SK-N-SH (cell line): ENCODE results near the gene HTR2C. TPM values are rescaled to one million over a fixed set of nuclear protein-coding genes. Genes with fewer than 3 reads are reported as not detected.
A peak's percentile ranks its signal among the peaks of the same experiment; 100 is the strongest.

Experiments used
- CTCF ChIA-PET: fragments of 300-600, 350-600 bp; formaldehyde crosslinking; extraction: SDS; loops from one replicate; lab custom pipeline; 2021; lab: Yijun Ruan, JAX
- POLR2A ChIA-PET: fragments of 350-600 bp; sonication (Branson Sonifier 250); formaldehyde crosslinking; extraction: SDS; loops from one replicate; lab custom pipeline; 2020; ENCODE audit warnings: antibody characterized with exemption, inconsistent platforms; lab: Yijun Ruan, JAX
- DNase-seq: peaks from one replicate; pipeline ENCODE4 v3.0.0; 2012
- H2AFZ ChIP-seq: fragments of 200-600 bp; sonication (generic); 2 replicates; pipeline ENCODE4 v1.8.1; 2016; ENCODE audit warnings: antibody characterized with exemption, mild to moderate bottlenecking, low read depth
- H3F3A ChIP-seq: fragments of 200-600 bp; sonication (generic); replicated peaks from 2 replicates; pipeline ENCODE3; 2016; ENCODE audit warnings: antibody characterized with exemption, mild to moderate bottlenecking; ENCODE audit not compliant: insufficient read depth
- H3K27ac ChIP-seq, 2 experiments: fragments of 200-500 bp in 1 of 2; fragments of 200-600 bp in 1 of 2; sonication (Bioruptor generic) in 1 of 2; sonication (generic), shearing (Covaris generic) in 1 of 2; 2 replicates each; pipeline versions ENCODE4 v1.5.1 to v1.6.1; 2014 to 2016; ENCODE audit warnings: low read depth in 2 of 2, inconsistent platforms in 1 of 2, low read length in 1 of 2, mild to moderate bottlenecking in 1 of 2, mixed read lengths in 1 of 2
- H3K27me3 ChIP-seq: fragments of 200-600 bp; sonication (generic), shearing (Covaris generic); 2 replicates; pipeline ENCODE4 v1.6.1; 2016; ENCODE audit warnings: mixed run types; ENCODE audit not compliant: insufficient read depth
- H3K36me3 ChIP-seq, 2 experiments: fragments of 200-500 bp in 1 of 2; fragments of 200-600 bp in 1 of 2; sonication (Bioruptor generic) in 1 of 2; sonication (generic) in 1 of 2; replicated peaks in 1 of 2; 2 replicates each; pipeline versions ENCODE3 to v1.5.1; 2014 to 2016; ENCODE audit warnings: low read length in 1 of 2, mild to moderate bottlenecking in 1 of 2; ENCODE audit not compliant: insufficient read depth in 2 of 2, control insufficient read depth in 1 of 2
- H3K4me1 ChIP-seq, 2 experiments: fragments of 200-500 bp in 1 of 2; fragments of 200-600 bp in 1 of 2; sonication (Bioruptor generic) in 1 of 2; sonication (generic), shearing (Covaris generic) in 1 of 2; 2 replicates each; pipeline versions ENCODE4 v1.5.1 to v1.6.1; 2014 to 2016; ENCODE audit warnings: low read depth in 1 of 2, low read length in 1 of 2, mixed run types in 1 of 2; ENCODE audit not compliant: insufficient read depth in 2 of 2, control insufficient read depth in 1 of 2
- H3K4me2 ChIP-seq: fragments of 200-600 bp; sonication (generic), shearing (Covaris generic); 2 replicates; pipeline ENCODE4 v1.6.1; 2017; ENCODE audit warnings: mixed run types
- H3K4me3 ChIP-seq, 2 experiments: fragments of 200-500 bp in 1 of 2; fragments of 200-600 bp in 1 of 2; sonication (Bioruptor generic) in 1 of 2; sonication (generic), shearing (Covaris generic) in 1 of 2; 2 replicates each; pipeline versions ENCODE4 v1.5.1 to v1.8.1; 2014 to 2016; ENCODE audit warnings: low read depth in 2 of 2, inconsistent platforms in 1 of 2, low read length in 1 of 2, mild to moderate bottlenecking in 1 of 2, mixed read lengths in 1 of 2, moderate library complexity in 1 of 2
- H3K79me2 ChIP-seq: fragments of 200-600 bp; sonication (generic); 2 replicates; pipeline ENCODE4 v1.8.1; 2017; ENCODE audit warnings: mild to moderate bottlenecking; ENCODE audit not compliant: insufficient read depth
- H3K9ac ChIP-seq: fragments of 200-600 bp; sonication (generic); 2 replicates; pipeline ENCODE4 v1.6.1; 2017; ENCODE audit warnings: mixed run types
- H3K9me2 ChIP-seq: fragments of 200-600 bp; sonication (generic); 2 replicates; pipeline ENCODE4 v1.6.1; 2017; ENCODE audit warnings: mixed run types
- H3K9me3 ChIP-seq: fragments of 200-600 bp; sonication (generic); 2 replicates; pipeline ENCODE4 v1.6.1; 2017; ENCODE audit warnings: mixed run types, mild to moderate bottlenecking, moderate library complexity
- H4K20me1 ChIP-seq: fragments of 200-600 bp; sonication (generic); 2 replicates; pipeline ENCODE4 v1.6.1; 2017; ENCODE audit warnings: mild to moderate bottlenecking, mixed run types; ENCODE audit not compliant: insufficient read depth
- CTCF ChIP-seq: fragments of 200-600 bp; sonication (generic); IDR thresholded peaks from 2 replicates; pipeline ENCODE4 v1.6.1; 2017; ENCODE audit warnings: antibody characterized with exemption, mild to moderate bottlenecking, moderate library complexity
- MEF2A ChIP-seq: IDR thresholded peaks from 2 replicates; pipeline ENCODE4 v1.4.0; 2012; ENCODE audit warnings: low read depth, borderline replicate concordance
- NFIC ChIP-seq: IDR thresholded peaks from 2 replicates; pipeline ENCODE4 v1.4.0; 2012; ENCODE audit warnings: borderline replicate concordance
- POLR2AphosphoS5 ChIP-seq: IDR thresholded peaks from 2 replicates; pipeline ENCODE4 v1.6.1; 2012; ENCODE audit warnings: low read depth, low read length
- RAD21 ChIP-seq: IDR thresholded peaks from 2 replicates; pipeline ENCODE4 v1.6.1; 2012; ENCODE audit warnings: mild to moderate bottlenecking, low read length
- RFX5 ChIP-seq: IDR thresholded peaks from 2 replicates; pipeline ENCODE4 v1.6.1; 2012; ENCODE audit warnings: mild to moderate bottlenecking, improper control_type of control experiment, low read length
- SIN3A ChIP-seq: IDR thresholded peaks from 2 replicates; pipeline ENCODE4 v1.6.1; 2012; ENCODE audit warnings: low read depth, mild to moderate bottlenecking, low read length, moderate library complexity, borderline replicate concordance
- WGBS: methylation state at CpG from one replicate; pipeline ENCODE4 v1.1.6; 2017; ENCODE audit warnings: low lambda C conversion rate; 5-methylcytosine and 5-hydroxymethylcytosine counted together
- polyA plus RNA-seq, 3 experiments: library from polyadenylated mRNA; depleted of rRNA; stranded (reverse); fragments of >200 nt; gene quantifications; 2 replicates each; pipeline ENCODE4 v1.2.3, GENCODE V29; 2012

The HTR2C gene
- polyA plus RNA-seq, 1 of the 3 experiments (the other 2 are of a cell fraction): 0.02 TPM

GRCh38 chrX:114580336-114580735 is 3.5 kb upstream of the HTR2C start:
- peaks cover 0 to 8% of the 10 kb centered on the region in 2 experiments; a peak in 1 of 4 replicates for H3K4me1 ChIP-seq
- H3K79me2 ChIP-seq: no peaks in the 10 kb centered on the region
- H3K4me2 ChIP-seq: no peak overlapping the region
- no peak overlapping the region for H3K4me3 ChIP-seq
- peaks cover 62% of the 10 kb centered on the region for H3K27me3 ChIP-seq
- H3F3A ChIP-seq: no peaks in the 10 kb centered on the region
- H3K27ac ChIP-seq: no peak overlapping the region
- CTCF ChIA-PET: interaction anchor here (1.4 to 1.8 kb wide), 2 partner anchors 29 to 80 kb away, joined by 3 to 6 read pairs; no protein-coding TSS in a partner anchor
- TF ChIP-seq CTCF (peak; percentile 37), RAD21 (peak; percentile 50), NFIC (no peak)
- TF ChIP-seq, all 33 proteins: peak for 2
- Histone ChIP-seq H3K9me3 (no peaks in the 10 kb centered on the region), H2AFZ (no peak overlapping the region), H4K20me1 (no peaks in the 10 kb centered on the region), H3K36me3 (no peaks in the 10 kb centered on the region), H3K9ac (no peak overlapping the region), H3K9me2 (no peaks in the 10 kb centered on the region)
- POLR2A ChIA-PET: no interaction called here
- peak; percentile 25 for DNase-seq
- 18% methylated on average over 4 of the region's 4 CpGs for WGBS

- H3K79me2 ChIP-seq: no peaks in the 10 kb centered on the region
- H3F3A ChIP-seq: no peaks in the 10 kb centered on the region
- DNase-seq: peak; percentile 30
- TF ChIP-seq MEF2A: no peak
- TF ChIP-seq RFX5: no peak
- no peak for TF ChIP-seq SIN3A
- no peak overlapping the region for H2AFZ ChIP-seq
- H3K9ac ChIP-seq: no peak overlapping the region
- peaks cover 73% of the 10 kb centered on the region for H3K27me3 ChIP-seq
- peak overlapping the region; percentile 44; the same call in 1 of the 2 replicates for H3K4me2 ChIP-seq
- no peaks in the 10 kb centered on the region for H3K9me2 ChIP-seq
- CTCF ChIA-PET: no interaction called here
- H3K36me3 ChIP-seq: no peaks in the 10 kb centered on the region
- no peak overlapping the region for H3K4me3 ChIP-seq
- no peaks in the 10 kb centered on the region for H3K9me3 ChIP-seq
- no peak overlapping the region for H3K27ac ChIP-seq
- 12% methylated on average over 38 of the region's 45 CpGs for WGBS
- POLR2A ChIA-PET: no interaction called here
- H3K4me1 ChIP-seq: peaks cover 0 to 8% of the 10 kb centered on the region in 2 experiments; a peak in 1 of 4 replicates
- H4K20me1 ChIP-seq: no peaks in the 10 kb centered on the region
These were observed 2.2 kb upstream of the HTR2C start for GRCh38 chrX:114581528-114582263.

GRCh38 chrX:114582264-114582632 is 1.6 kb upstream of the HTR2C start:
- 50% methylated on average over 12 of the region's 12 CpGs for WGBS
- CTCF ChIA-PET: interaction anchor here (1.7 kb wide), 1 partner anchor 29 kb away, joined by 5 read pairs; no protein-coding TSS in a partner anchor
- peaks cover 73% of the 10 kb centered on the region for H3K27me3 ChIP-seq
- H3K9me3 ChIP-seq: no peaks in the 10 kb centered on the region
- POLR2A ChIA-PET: no interaction called here
- H3K27ac ChIP-seq: no peak overlapping the region
- no peak overlapping the region for H3K4me2 ChIP-seq
- H3F3A ChIP-seq: no peaks in the 10 kb centered on the region
- no peaks in the 10 kb centered on the region for H3K9me2 ChIP-seq
- H3K79me2 ChIP-seq: no peaks in the 10 kb centered on the region
- no peak for TF ChIP-seq POLR2AphosphoS5
- peaks cover 0 to 8% of the 10 kb centered on the region in 2 experiments; a peak in 1 of 4 replicates for H3K4me1 ChIP-seq
- DNase-seq: no peak
- no peaks in the 10 kb centered on the region for H3K36me3 ChIP-seq
- no peak overlapping the region for H3K9ac ChIP-seq
- H2AFZ ChIP-seq: no peak overlapping the region
- H3K4me3 ChIP-seq: no peak overlapping the region
- H4K20me1 ChIP-seq: no peaks in the 10 kb centered on the region
